ENCODE data around the gene ZCCHC2. TPM values are rescaled to one million over a fixed set of nuclear protein-coding genes. Genes with fewer than 3 reads are reported as not detected.

The ZCCHC2 gene
- total RNA-seq, 1 donor from 2014 or later, result 10.7 TPM

- TF ChIP-seq CTCF (IDR thresholded peaks at IDR 0.05; ENCODE audit: insufficient read depth, low read length, poor library complexity, severe bottlenecking), result no peak
- no peaks in the 10 kb centered on the region for H3K27me3 ChIP-seq (ENCODE audit: control insufficient read depth, insufficient read depth, low read length)
- H3K36me3 ChIP-seq (ENCODE audit: control insufficient read depth, insufficient read depth, low read length), result no peaks in the 10 kb centered on the region
- H3K4me3 ChIP-seq (ENCODE audit: low read depth, low read length), result no peak overlapping the region
- no peak for DNase-seq (ENCODE audit: low read depth)
These were observed 16.7 kb downstream of the ZCCHC2 start for GRCh38 chr18:62539284-62540165.

GRCh38 chr18:62543021-62543420 is 20.2 kb downstream of the ZCCHC2 start:
- TF ChIP-seq CTCF (IDR thresholded peaks at IDR 0.05; ENCODE audit: insufficient read depth, low read length, poor library complexity, severe bottlenecking), result no peak
- Histone ChIP-seq H3K4me3 (ENCODE audit: low read depth, low read length) (no peak overlapping the region), H3K27me3 (ENCODE audit: control insufficient read depth, insufficient read depth, low read length) (no peaks in the 10 kb centered on the region), H3K36me3 (ENCODE audit: control insufficient read depth, insufficient read depth, low read length) (no peaks in the 10 kb centered on the region)
- DNase-seq (ENCODE audit: low read depth), result no peak

GRCh38 chr18:62545098-62545497 is 22.3 kb downstream of the ZCCHC2 start:
- no peak for TF ChIP-seq CTCF (IDR thresholded peaks at IDR 0.05; ENCODE audit: insufficient read depth, low read length, poor library complexity, severe bottlenecking)
- DNase-seq (ENCODE audit: low read depth), result no peak
- Histone ChIP-seq H3K27me3 (ENCODE audit: control insufficient read depth, insufficient read depth, low read length) (no peaks in the 10 kb centered on the region), H3K4me3 (ENCODE audit: low read depth, low read length) (no peak overlapping the region), H3K36me3 (ENCODE audit: control insufficient read depth, insufficient read depth, low read length) (peaks cover 1% of the 10 kb centered on the region)

GRCh38 chr18:62549755-62550154 is 26.9 kb downstream of the ZCCHC2 start:
- no peak overlapping the region for H3K4me3 ChIP-seq (ENCODE audit: low read depth, low read length)
- peaks cover 1% of the 10 kb centered on the region for H3K36me3 ChIP-seq (ENCODE audit: control insufficient read depth, insufficient read depth, low read length)
- no peak for TF ChIP-seq CTCF (IDR thresholded peaks at IDR 0.05; ENCODE audit: insufficient read depth, low read length, poor library complexity, severe bottlenecking)
- no peak for DNase-seq (ENCODE audit: low read depth)
- no peaks in the 10 kb centered on the region for H3K27me3 ChIP-seq (ENCODE audit: control insufficient read depth, insufficient read depth, low read length)

GRCh38 chr18:62550746-62551145 is 27.9 kb downstream of the ZCCHC2 start:
- no peaks in the 10 kb centered on the region for H3K27me3 ChIP-seq (ENCODE audit: control insufficient read depth, insufficient read depth, low read length)
- DNase-seq (ENCODE audit: low read depth), result no peak
- no peak for TF ChIP-seq CTCF (IDR thresholded peaks at IDR 0.05; ENCODE audit: insufficient read depth, low read length, poor library complexity, severe bottlenecking)
- peaks cover 1% of the 10 kb centered on the region for H3K36me3 ChIP-seq (ENCODE audit: control insufficient read depth, insufficient read depth, low read length)
- H3K4me3 ChIP-seq (ENCODE audit: low read depth, low read length), result no peak overlapping the region

Data from kidney epithelial cell (primary cell).